GM21360 (cell line): Measurements from ENCODE around the gene PDIA4.
A peak's percentile ranks its signal among the peaks of the same experiment; 100 is the strongest.
"Not testable (repeated sequence)": the region's sequence is repeated elsewhere in the genome, so short reads cannot be mapped to it uniquely, and the experiment has no call there.

Experiments
- ATAC-seq: cut with Tn5 transposase; IDR thresholded peaks from one replicate; pipeline ENCODE4 v1.9.1; 2021; ENCODE audit warnings: mild to moderate bottlenecking, moderate library complexity; ENCODE audit not compliant: unreplicated experiment

PDIA4 gene

GRCh38 chr7:149028346-149029109 is at the start of gene PDIA4:
TSS of gene PDIA4 (minus strand) at chr7:149028505. CDS start at chr7:149028408, 97 bp downstream.
- peak; percentile 89 for ATAC-seq

- ATAC-seq = no peak
Observed at GRCh38 chr7:149077594-149077993, 49.3 kb upstream of the PDIA4 start.

GRCh38 chr7:149075286-149075685 is 47.0 kb upstream of the PDIA4 start:
- no peak for ATAC-seq

- no peak for ATAC-seq
Observed at GRCh38 chr7:149074116-149074885, 46.0 kb upstream of the PDIA4 start.

GRCh38 chr7:149072438-149072775 is 44.1 kb upstream of the PDIA4 start:
- no peak for ATAC-seq

GRCh38 chr7:149071641-149072437 is 43.5 kb upstream of the PDIA4 start:
- ATAC-seq = no peak

- no peak for ATAC-seq
Observed at GRCh38 chr7:149071182-149071635, 42.9 kb upstream of the PDIA4 start.

- no peak for ATAC-seq
Observed at GRCh38 chr7:149070372-149071125, 42.2 kb upstream of the PDIA4 start.

- ATAC-seq = no peak
Observed at GRCh38 chr7:149067869-149068268, 39.6 kb upstream of the PDIA4 start.

GRCh38 chr7:149063476-149063875 is 35.2 kb upstream of the PDIA4 start:
- no peak for ATAC-seq

GRCh38 chr7:149062217-149062899 is 34.1 kb upstream of the PDIA4 start:
- not testable (repeated sequence) for ATAC-seq

- ATAC-seq = no peak
Observed at GRCh38 chr7:149060156-149060555, 31.9 kb upstream of the PDIA4 start.

GRCh38 chr7:149053885-149054284 is 25.6 kb upstream of the PDIA4 start:
- ATAC-seq = no peak

GRCh38 chr7:149053384-149053783 is 25.1 kb upstream of the PDIA4 start:
- no peak for ATAC-seq

- no peak for ATAC-seq
Observed at GRCh38 chr7:149050941-149051340, 22.6 kb upstream of the PDIA4 start.

- ATAC-seq = no peak
Observed at GRCh38 chr7:149048805-149049204, 20.5 kb upstream of the PDIA4 start.

GRCh38 chr7:149046416-149046815 is 18.1 kb upstream of the PDIA4 start:
- no peak for ATAC-seq

GRCh38 chr7:149043936-149044335 is 15.6 kb upstream of the PDIA4 start:
- ATAC-seq = no peak

GRCh38 chr7:149041350-149041749 is 13.0 kb upstream of the PDIA4 start:
- ATAC-seq = no peak

- ATAC-seq = not testable (repeated sequence)
Observed at GRCh38 chr7:149038641-149039040, 10.3 kb upstream of the PDIA4 start.
